AG04449 (cell line): ENCODE results near the gene FBXL15.

Source experiments
- CTCF ChIA-PET: fragments of 350-600 bp; formaldehyde crosslinking; extraction: SDS; loops from one replicate; lab custom pipeline; 2021; ENCODE audit warnings: antibody characterized with exemption; lab: Yijun Ruan, JAX
- POLR2A ChIA-PET: fragments of 400-600, 350-600 bp; formaldehyde crosslinking; extraction: SDS; loops from one replicate; lab custom pipeline; 2020; ENCODE audit warnings: antibody characterized with exemption, inconsistent platforms; lab: Yijun Ruan, JAX
- DNase-seq: peaks from one replicate; pipeline ENCODE4 v3.0.0-alpha.2; 2010; ENCODE audit warnings: low read depth, low spot score
- H3K4me3 ChIP-seq: 2 replicates; pipeline ENCODE4 v1.5.1; 2011; ENCODE audit warnings: low read depth, mild to moderate bottlenecking, control low read depth, low read length
- TF ChIP-seq, protein P1 (sequence below): IDR thresholded peaks from one replicate; pipeline ENCODE4 v1.5.1; 2011; ENCODE audit warnings: mild to moderate bottlenecking, moderate library complexity, low read length, control low read depth, inconsistent platforms; ENCODE audit not compliant: insufficient read depth; ENCODE audit errors: missing control alignments

Gene FBXL15

GRCh38 chr10:102381983-102382382, 38.7 kb upstream of the FBXL15 start:
- H3K4me3 ChIP-seq, result no peak overlapping the region
- CTCF ChIA-PET, result interaction anchor here (0.9 to 8.6 kb wide), 7 partner anchors 14 to 212 kb away, joined by 3 to 111 read pairs (median 4); partner anchors contain the start of gene NFKB2
- DNase-seq, result no peak
- POLR2A ChIA-PET, result no interaction called here
- TF ChIP-seq, protein P1, sequence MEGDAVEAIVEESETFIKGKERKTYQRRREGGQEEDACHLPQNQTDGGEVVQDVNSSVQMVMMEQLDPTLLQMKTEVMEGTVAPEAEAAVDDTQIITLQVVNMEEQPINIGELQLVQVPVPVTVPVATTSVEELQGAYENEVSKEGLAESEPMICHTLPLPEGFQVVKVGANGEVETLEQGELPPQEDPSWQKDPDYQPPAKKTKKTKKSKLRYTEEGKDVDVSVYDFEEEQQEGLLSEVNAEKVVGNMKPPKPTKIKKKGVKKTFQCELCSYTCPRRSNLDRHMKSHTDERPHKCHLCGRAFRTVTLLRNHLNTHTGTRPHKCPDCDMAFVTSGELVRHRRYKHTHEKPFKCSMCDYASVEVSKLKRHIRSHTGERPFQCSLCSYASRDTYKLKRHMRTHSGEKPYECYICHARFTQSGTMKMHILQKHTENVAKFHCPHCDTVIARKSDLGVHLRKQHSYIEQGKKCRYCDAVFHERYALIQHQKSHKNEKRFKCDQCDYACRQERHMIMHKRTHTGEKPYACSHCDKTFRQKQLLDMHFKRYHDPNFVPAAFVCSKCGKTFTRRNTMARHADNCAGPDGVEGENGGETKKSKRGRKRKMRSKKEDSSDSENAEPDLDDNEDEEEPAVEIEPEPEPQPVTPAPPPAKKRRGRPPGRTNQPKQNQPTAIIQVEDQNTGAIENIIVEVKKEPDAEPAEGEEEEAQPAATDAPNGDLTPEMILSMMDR, result no peak

DNA sequence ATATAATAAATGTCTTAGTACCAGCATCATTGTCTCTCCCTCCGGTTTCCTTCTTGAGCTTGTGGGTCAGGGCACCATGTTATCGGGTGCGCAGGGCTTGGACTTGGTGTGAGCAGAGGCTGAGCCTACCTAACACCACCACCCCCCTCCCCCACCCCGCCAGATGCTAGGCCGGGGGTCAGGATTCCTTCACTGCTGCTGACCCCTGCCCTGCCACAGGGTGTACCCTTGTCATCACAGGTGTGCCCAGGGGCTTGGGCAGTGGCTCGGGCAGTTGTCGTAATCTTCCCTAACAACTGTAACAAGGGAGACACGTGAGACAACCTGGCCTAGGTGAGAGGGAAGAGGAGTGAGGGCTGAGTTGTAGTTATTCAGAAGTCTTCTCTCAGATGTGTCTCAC, 37.8 kb upstream of the FBXL15 start:
- H3K4me3 ChIP-seq, result no peak overlapping the region
- POLR2A ChIA-PET, result no interaction called here
- TF ChIP-seq, protein P1, result no peak
- CTCF ChIA-PET, result interaction anchor here (1.0 to 8.6 kb wide), 4 partner anchors 13 to 201 kb away, joined by 3 to 111 read pairs (median 5); partner anchors contain the start of gene NFKB2
- no peak for DNase-seq

- ChIA-PET POLR2A (interaction anchor here (0.6 kb wide), 1 partner anchor 34 kb away, joined by 3 read pairs; no protein-coding TSS in a partner anchor), CTCF (interaction anchor here (0.8 to 8.6 kb wide), 9 partner anchors 10 to 215 kb away, joined by 3 to 111 read pairs (median 5); partner anchors contain the start of gene NFKB2)
- TF ChIP-seq, protein P1, result peak; percentile 26
- DNase-seq, result no peak
- no peak overlapping the region for H3K4me3 ChIP-seq
Observed at GRCh38 chr10:102384053-102384452, 36.6 kb upstream of the FBXL15 start.

GRCh38 chr10:102384606-102385429, 35.8 kb upstream of the FBXL15 start:
- no peak for DNase-seq
- ChIA-PET POLR2A (interaction anchor here (0.6 kb wide), 1 partner anchor 35 kb away, joined by 3 read pairs; no protein-coding TSS in a partner anchor), CTCF (interaction anchor here (0.8 to 8.6 kb wide), 14 partner anchors 9 to 216 kb away, joined by 3 to 111 read pairs (median 4); partner anchors contain the start of gene NFKB2)
- H3K4me3 ChIP-seq, result no peak overlapping the region
- TF ChIP-seq, protein P1, result no peak

- ChIA-PET POLR2A (no interaction called here), CTCF (interaction anchor here (0.6 to 2.2 kb wide), 6 partner anchors 10 to 160 kb away, joined by 3 to 18 read pairs (median 4); no protein-coding TSS in a partner anchor)
- DNase-seq, result no peak
- TF ChIP-seq, protein P1, result no peak
- H3K4me3 ChIP-seq, result no peak overlapping the region
Observed at GRCh38 chr10:102389894-102390293, 30.7 kb upstream of the FBXL15 start.

- POLR2A ChIA-PET, result no interaction called here
- no peak for DNase-seq
- CTCF ChIA-PET, result interaction anchor here (0.7 to 16.2 kb wide), 10 partner anchors 10 to 160 kb away, joined by 3 to 407 read pairs (median 23); partner anchors contain the start of genes CUEDC2, ELOVL3, FBXL15 and PSD
- TF ChIP-seq, protein P1, result no peak
- no peak overlapping the region for H3K4me3 ChIP-seq
Observed at GRCh38 chr10:102392306-102392705, 28.3 kb upstream of the FBXL15 start.
